Neural cell (in vitro differentiated cells): Measurements from ENCODE around the gene TBCEL. TPM values are rescaled to one million over a fixed set of nuclear protein-coding genes. Genes with fewer than 3 reads are reported as not detected.

Experiments used
- H2AFZ ChIP-seq: fragments of 200-600, 300-800 bp; sonication (generic), shearing (Covaris generic); 2 replicates; pipeline ENCODE4 v1.6.0; 2014; ENCODE audit warnings: low read depth, mild to moderate bottlenecking, antibody characterized with exemption, low read length, moderate library complexity
- H3F3A ChIP-seq: fragments of 200-600 bp; shearing (Covaris generic); 2 replicates; pipeline ENCODE4 v1.6.1; 2016; ENCODE audit warnings: mild to moderate bottlenecking, moderate library complexity, mixed read lengths, antibody characterized with exemption, low read length; ENCODE audit not compliant: insufficient read depth, poor library complexity, severe bottlenecking
- H3K27ac ChIP-seq: fragments of 200-600, 300-800 bp; sonication (generic), shearing (Covaris generic); 2 replicates; pipeline ENCODE4 v1.5.1; 2014; ENCODE audit warnings: mild to moderate bottlenecking, low read length, moderate library complexity
- H3K27me3 ChIP-seq: fragments of 300-800, 200-600 bp; sonication (generic), shearing (Covaris generic); 2 replicates; pipeline ENCODE4 v1.6.0; 2014; ENCODE audit warnings: mild to moderate bottlenecking, low read depth, low read length, moderate library complexity; ENCODE audit not compliant: insufficient read depth
- H3K36me3 ChIP-seq: fragments of 300-800, 200-600 bp; sonication (generic), shearing (Covaris generic); 2 replicates; pipeline ENCODE4 v1.5.1; 2014; ENCODE audit warnings: mild to moderate bottlenecking, antibody characterized with exemption, low read length, moderate library complexity; ENCODE audit not compliant: insufficient read depth
- H3K4me2 ChIP-seq: fragments of 300-800, 200-600 bp; sonication (generic), shearing (Covaris generic); 2 replicates; pipeline ENCODE4 v1.6.0; 2014; ENCODE audit warnings: mild to moderate bottlenecking, low read length
- H3K4me3 ChIP-seq: fragments of 300-800, 200-600 bp; sonication (generic), shearing (Covaris generic); 2 replicates; pipeline ENCODE4 v1.5.1; 2014; ENCODE audit warnings: mild to moderate bottlenecking, low read length, moderate library complexity
- H3K79me2 ChIP-seq: fragments of 200-600 bp; shearing (Covaris generic); replicated peaks from 2 replicates; pipeline ENCODE4 v1.6.0; 2014; ENCODE audit warnings: mild to moderate bottlenecking, low read length, moderate library complexity; ENCODE audit not compliant: insufficient read depth
- H3K9ac ChIP-seq: fragments of 300-800, 200-600 bp; sonication (generic), shearing (Covaris generic); 2 replicates; pipeline ENCODE4 v1.6.1; 2016; ENCODE audit warnings: mild to moderate bottlenecking, low read length, mixed read lengths
- H3K9me2 ChIP-seq: fragments of 200-600 bp; shearing (Covaris generic); 2 replicates; pipeline ENCODE4 v1.6.1; 2016; ENCODE audit warnings: mild to moderate bottlenecking, low read length, mixed read lengths; ENCODE audit not compliant: insufficient read depth
- H3K9me3 ChIP-seq: fragments of 200-600, 300-800 bp; sonication (generic), shearing (Covaris generic); 2 replicates; pipeline ENCODE4 v1.6.1; 2016; ENCODE audit warnings: mild to moderate bottlenecking, mixed run types, low read length, moderate library complexity, mixed read lengths
- H4K20me1 ChIP-seq: fragments of 200-600 bp; shearing (Covaris generic); 2 replicates; pipeline ENCODE4 v1.6.1; 2016; ENCODE audit warnings: mild to moderate bottlenecking, mixed run types; ENCODE audit not compliant: insufficient read depth
- EP300 ChIP-seq: fragments of 450-650 bp; conservative IDR thresholded peaks from 2 replicates; pipeline ENCODE4 v1.6.1; 2014; ENCODE audit warnings: antibody characterized with exemption, mild to moderate bottlenecking, moderate library complexity; ENCODE audit not compliant: poor library complexity, severe bottlenecking
- EZH2 ChIP-seq: fragments of 200-600, 300-800 bp; shearing (Covaris generic), sonication (generic); IDR thresholded peaks from 2 replicates; pipeline ENCODE4 v1.6.1; 2014; ENCODE audit warnings: antibody characterized with exemption, low read length, borderline replicate concordance, mild to moderate bottlenecking; ENCODE audit not compliant: insufficient read depth, poor library complexity, severe bottlenecking
- MXI1 ChIP-seq: fragments of 450-650 bp; conservative IDR thresholded peaks from 2 replicates; pipeline ENCODE4 v1.6.1; 2014; ENCODE audit warnings: antibody characterized with exemption, mild to moderate bottlenecking; ENCODE audit not compliant: poor library complexity, severe bottlenecking
- POLR2AphosphoS5 ChIP-seq: IDR thresholded peaks from 2 replicates; pipeline ENCODE4 v1.6.1; 2012
- RAD21 ChIP-seq: fragments of 450-650 bp; conservative IDR thresholded peaks from 2 replicates; pipeline ENCODE4 v1.6.1; 2014; ENCODE audit warnings: antibody characterized with exemption, mild to moderate bottlenecking, moderate library complexity
- SMC3 ChIP-seq: fragments of 450-650 bp; conservative IDR thresholded peaks from 2 replicates; pipeline ENCODE4 v1.6.1; 2014; ENCODE audit warnings: antibody characterized with exemption, mild to moderate bottlenecking, moderate library complexity; ENCODE audit not compliant: poor library complexity
- TAF1 ChIP-seq: IDR thresholded peaks from 2 replicates; pipeline ENCODE4 v1.6.1; 2012; ENCODE audit warnings: low read depth
- polyA plus RNA-seq: library from polyadenylated mRNA; depleted of rRNA; stranded (reverse); fragments of >200 nt; gene quantifications from 2 replicates; pipeline ENCODE4 v1.2.3, GENCODE V29; 2014
- TF ChIP-seq, protein P1 (sequence below): IDR thresholded peaks from 2 replicates; pipeline ENCODE4 v1.6.1; 2012; ENCODE audit warnings: borderline replicate concordance
- TF ChIP-seq, protein P2 (sequence below): fragments of 450-650 bp; IDR thresholded peaks from 2 replicates; pipeline ENCODE4 v1.5.1; 2014; ENCODE audit warnings: antibody characterized with exemption, mild to moderate bottlenecking, moderate library complexity; ENCODE audit not compliant: poor library complexity, severe bottlenecking

Gene TBCEL
- polyA plus RNA-seq, 1 donor from 2014 or later = 13.5 TPM

DNA sequence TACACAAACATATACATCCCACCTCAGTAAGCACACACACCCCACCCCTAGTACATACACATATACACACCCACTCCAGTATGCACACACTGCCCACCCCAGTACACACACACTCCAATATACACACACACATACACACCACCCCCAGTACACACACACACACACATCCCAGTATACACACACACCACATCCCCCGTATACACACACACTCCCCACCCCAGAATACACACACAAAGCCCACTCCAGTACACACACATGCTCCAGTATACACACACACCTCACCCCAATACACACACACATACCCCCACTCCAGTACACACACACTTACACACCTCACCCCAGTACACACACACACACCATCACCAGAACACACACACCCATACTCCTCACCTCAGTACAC lies 84.5 kb downstream of the TBCEL start:
- Histone ChIP-seq H3F3A (no peaks in the 10 kb centered on the region), H3K27ac (no peak overlapping the region), H3K9ac (no peak overlapping the region), H3K27me3 (no peaks in the 10 kb centered on the region), H2AFZ (no peak overlapping the region), H3K9me3 (no peaks in the 10 kb centered on the region), H4K20me1 (no peaks in the 10 kb centered on the region), H3K79me2 (no peaks in the 10 kb centered on the region), H3K4me2 (no peak overlapping the region), H3K9me2 (no peaks in the 10 kb centered on the region), H3K4me3 (no peak overlapping the region), H3K36me3 (no peaks in the 10 kb centered on the region)
- TF ChIP-seq RAD21 (no peak), SMC3 (no peak), EZH2 (no peak), POLR2AphosphoS5 (no peak), TAF1 (no peak), MXI1 (no peak), EP300 (no peak)
- TF ChIP-seq, protein P1, sequence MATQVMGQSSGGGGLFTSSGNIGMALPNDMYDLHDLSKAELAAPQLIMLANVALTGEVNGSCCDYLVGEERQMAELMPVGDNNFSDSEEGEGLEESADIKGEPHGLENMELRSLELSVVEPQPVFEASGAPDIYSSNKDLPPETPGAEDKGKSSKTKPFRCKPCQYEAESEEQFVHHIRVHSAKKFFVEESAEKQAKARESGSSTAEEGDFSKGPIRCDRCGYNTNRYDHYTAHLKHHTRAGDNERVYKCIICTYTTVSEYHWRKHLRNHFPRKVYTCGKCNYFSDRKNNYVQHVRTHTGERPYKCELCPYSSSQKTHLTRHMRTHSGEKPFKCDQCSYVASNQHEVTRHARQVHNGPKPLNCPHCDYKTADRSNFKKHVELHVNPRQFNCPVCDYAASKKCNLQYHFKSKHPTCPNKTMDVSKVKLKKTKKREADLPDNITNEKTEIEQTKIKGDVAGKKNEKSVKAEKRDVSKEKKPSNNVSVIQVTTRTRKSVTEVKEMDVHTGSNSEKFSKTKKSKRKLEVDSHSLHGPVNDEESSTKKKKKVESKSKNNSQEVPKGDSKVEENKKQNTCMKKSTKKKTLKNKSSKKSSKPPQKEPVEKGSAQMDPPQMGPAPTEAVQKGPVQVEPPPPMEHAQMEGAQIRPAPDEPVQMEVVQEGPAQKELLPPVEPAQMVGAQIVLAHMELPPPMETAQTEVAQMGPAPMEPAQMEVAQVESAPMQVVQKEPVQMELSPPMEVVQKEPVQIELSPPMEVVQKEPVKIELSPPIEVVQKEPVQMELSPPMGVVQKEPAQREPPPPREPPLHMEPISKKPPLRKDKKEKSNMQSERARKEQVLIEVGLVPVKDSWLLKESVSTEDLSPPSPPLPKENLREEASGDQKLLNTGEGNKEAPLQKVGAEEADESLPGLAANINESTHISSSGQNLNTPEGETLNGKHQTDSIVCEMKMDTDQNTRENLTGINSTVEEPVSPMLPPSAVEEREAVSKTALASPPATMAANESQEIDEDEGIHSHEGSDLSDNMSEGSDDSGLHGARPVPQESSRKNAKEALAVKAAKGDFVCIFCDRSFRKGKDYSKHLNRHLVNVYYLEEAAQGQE = no peak
- TF ChIP-seq, protein P2, sequence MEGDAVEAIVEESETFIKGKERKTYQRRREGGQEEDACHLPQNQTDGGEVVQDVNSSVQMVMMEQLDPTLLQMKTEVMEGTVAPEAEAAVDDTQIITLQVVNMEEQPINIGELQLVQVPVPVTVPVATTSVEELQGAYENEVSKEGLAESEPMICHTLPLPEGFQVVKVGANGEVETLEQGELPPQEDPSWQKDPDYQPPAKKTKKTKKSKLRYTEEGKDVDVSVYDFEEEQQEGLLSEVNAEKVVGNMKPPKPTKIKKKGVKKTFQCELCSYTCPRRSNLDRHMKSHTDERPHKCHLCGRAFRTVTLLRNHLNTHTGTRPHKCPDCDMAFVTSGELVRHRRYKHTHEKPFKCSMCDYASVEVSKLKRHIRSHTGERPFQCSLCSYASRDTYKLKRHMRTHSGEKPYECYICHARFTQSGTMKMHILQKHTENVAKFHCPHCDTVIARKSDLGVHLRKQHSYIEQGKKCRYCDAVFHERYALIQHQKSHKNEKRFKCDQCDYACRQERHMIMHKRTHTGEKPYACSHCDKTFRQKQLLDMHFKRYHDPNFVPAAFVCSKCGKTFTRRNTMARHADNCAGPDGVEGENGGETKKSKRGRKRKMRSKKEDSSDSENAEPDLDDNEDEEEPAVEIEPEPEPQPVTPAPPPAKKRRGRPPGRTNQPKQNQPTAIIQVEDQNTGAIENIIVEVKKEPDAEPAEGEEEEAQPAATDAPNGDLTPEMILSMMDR = no peak

DNA sequence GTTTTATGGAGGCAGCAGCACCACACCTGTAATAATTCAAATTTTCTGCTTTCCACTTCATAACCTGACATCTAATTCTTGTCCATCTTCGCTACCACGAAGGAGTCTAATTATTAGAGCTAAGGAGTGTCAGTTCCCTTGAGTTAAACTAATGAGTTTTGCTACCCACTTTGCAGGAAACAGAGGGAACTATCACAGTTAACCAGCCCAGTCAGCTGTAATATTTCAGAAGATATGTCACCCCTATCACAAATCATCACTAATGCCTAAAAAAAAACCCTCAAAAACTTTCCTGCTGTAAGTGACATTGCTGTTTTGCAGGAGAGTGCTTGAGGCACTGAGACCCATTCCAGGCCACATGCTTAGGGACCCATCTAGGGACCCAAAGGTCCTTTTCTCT lies 85.6 kb downstream of the TBCEL start:
- no peaks in the 10 kb centered on the region for H3K79me2 ChIP-seq
- TF ChIP-seq MXI1 = no peak
- TF ChIP-seq, protein P2 = no peak
- TF ChIP-seq EP300 = no peak
- no peak for TF ChIP-seq TAF1
- no peak for TF ChIP-seq SMC3
- TF ChIP-seq EZH2 = no peak
- TF ChIP-seq, protein P1 = no peak
- no peak for TF ChIP-seq POLR2AphosphoS5
- TF ChIP-seq RAD21 = no peak
- no peaks in the 10 kb centered on the region for H3F3A ChIP-seq
- H3K27me3 ChIP-seq = no peaks in the 10 kb centered on the region
- no peaks in the 10 kb centered on the region for H3K9me3 ChIP-seq
- no peaks in the 10 kb centered on the region for H3K9me2 ChIP-seq
- H3K4me3 ChIP-seq = no peak overlapping the region
- H3K36me3 ChIP-seq = no peaks in the 10 kb centered on the region
- H3K4me2 ChIP-seq = no peak overlapping the region
- H4K20me1 ChIP-seq = no peaks in the 10 kb centered on the region
- no peak overlapping the region for H3K27ac ChIP-seq
- H3K9ac ChIP-seq = no peak overlapping the region
- no peak overlapping the region for H2AFZ ChIP-seq
